Measurements from ENCODE around the gene AQP12B.

The AQP12B gene

DNA sequence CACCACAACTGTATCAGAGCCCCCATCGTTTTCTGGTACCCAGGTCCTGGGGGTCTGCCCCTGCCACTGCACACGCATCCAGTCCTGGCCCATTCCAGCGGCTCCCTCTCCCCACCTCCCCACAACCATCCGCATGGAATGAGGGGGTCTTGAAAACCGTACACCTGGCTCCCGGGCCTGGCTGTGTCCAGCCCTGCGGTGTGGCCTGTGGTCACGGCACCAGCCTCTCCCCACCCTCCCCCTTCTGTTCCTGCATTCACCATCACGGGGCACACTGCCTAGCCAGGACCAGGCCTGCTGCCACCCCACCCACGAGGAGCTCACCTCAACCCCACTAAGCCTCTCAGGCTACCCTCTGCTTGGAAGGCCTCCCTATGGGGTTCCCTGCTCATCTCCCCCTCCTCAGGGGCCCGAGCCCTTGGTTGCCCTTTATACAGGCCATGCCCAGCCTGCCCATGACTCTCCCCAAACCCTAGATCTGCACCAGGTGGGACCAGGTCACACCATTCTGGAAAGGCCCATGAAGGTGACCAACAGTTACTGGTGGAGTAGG, 46.0 kb downstream of the AQP12B start:
- no peak for DNase-seq (ENCODE audit: low read depth in 2 of 2, low spot score in 1 of 2)

DNA sequence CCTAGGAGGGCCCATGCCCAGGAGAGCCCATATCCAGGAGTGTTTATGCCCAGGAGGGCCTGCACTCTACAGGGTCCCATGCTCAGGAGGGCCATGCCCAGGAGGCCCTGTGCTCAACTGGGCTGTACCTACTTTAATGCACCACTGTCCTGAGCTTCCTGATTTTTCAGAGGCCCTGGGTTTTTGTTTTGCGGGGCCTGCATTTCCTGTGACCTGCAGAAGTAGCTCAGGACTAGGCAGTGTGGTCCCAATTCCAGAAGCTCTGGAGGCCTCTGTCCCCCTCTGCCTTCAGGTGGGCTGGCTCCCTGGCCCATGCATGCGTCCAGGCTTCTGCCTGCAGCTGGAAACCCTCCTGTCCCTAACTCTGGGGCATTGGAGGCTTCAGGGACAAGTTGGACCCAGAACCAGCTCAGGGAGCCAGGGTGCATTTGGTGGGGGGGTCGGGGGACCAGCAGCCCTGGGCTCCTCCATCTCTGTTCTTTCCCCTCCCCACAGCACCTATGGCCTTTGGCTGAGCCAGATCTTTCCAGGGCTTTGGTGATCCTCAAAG, 46.6 kb downstream of the AQP12B start:
- no peak for DNase-seq (ENCODE audit: low read depth in 2 of 2, low spot score in 1 of 2)

DNA sequence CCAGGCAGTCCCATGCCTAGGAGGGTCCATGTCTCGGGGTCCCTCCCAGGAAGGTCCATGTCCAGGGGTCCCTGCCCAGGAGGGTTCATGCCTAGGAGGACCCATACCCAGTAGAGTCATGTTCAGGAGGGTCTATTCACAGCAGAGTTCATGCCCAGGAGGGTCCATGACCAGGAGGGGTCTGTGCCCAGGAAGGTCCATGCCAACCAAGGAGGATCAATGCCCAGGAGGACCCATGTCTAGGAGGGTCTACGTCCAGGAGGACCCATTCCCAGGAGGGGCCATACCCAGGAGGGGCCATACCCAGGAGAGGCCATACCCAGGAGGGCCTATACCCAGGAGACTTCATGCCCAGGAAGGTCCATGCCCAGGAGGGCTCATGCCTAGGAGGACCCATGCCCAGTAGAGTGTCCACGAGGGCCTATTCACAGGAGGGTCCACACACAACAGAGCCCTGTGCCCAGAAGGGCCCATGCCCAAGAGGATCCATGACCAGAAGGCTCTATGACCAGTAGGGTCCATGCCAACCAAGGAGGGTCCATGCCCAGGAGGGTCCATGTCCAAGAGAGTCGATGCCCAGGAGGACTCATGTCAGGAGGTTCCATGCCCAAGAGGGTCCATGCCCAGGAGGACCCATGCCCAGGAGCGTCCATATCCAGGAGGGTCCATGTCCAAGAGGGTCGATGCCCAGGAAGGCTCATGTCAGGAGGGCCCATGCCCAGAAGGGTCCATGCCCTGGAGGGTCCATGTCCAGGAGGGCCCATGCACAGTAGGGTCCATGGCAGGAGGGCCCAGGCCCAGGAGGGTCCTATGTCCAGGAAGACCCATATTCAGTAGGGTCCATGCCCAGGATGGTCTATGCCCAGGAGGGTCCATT, 47.3 kb downstream of the AQP12B start:
- no peak for DNase-seq (ENCODE audit: low read depth in 2 of 2, low spot score in 1 of 2)

DNA sequence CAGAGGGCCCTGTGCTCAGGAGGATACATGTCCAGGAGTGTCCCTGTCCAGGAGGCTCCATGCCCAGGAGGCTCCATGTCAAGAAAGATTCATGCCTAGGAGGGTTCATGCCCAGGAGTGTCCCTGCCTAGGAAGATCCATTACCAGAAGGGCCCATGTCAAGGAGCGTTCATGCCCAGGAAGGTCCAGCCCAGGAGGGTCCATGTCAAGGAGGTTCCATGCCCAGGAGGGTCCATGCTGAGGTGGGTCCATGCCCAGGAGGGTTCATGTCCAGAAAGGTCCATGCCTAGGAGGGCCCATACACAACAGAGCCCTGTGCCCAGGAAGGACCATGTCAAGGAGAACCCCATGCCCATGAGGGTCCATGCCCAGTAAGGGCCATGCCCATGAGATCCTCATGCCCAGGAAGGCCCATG, 50.4 kb downstream of the AQP12B start:
- DNase-seq (ENCODE audit: low read depth in 2 of 2, low spot score in 1 of 2), result no peak

DNA sequence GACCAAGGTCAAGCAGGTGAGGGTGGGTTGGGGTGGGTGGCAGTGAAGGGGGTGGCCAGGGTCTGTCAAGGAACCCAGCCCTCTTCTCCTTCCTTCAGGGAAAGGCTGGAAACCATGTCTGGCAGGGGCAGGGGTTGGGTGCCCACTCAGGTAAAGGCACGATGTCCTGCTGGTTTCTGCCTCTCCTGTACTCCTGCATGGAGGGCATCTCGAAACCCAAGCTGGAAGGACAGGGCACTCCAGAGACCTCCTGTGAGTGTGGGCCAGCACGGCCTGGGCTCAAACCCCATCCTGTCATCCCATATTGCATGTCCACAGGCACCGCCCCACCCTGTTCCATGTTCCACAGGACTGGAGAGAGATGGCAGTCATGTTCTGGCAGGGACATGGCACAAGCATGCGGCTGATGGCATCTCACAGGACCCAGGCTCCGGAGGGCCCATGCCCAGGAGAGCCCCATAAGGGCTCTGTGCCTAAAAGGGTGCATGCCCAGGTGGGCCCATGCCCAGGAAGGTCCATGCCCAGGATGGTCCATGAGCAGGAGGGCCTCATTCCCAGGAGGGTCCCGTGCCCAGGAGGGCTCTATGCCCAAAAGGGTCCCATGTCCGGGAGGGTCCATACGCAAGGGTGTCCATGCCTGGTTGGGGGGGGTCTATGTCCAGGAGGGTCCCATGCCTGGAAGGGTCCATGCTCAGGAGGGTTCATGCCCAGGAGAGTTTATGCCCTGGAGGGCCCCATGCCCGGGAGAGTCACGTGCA, 51.0 kb downstream of the AQP12B start:
- no peak for DNase-seq (ENCODE audit: low read depth in 2 of 2, low spot score in 1 of 2)

DNA sequence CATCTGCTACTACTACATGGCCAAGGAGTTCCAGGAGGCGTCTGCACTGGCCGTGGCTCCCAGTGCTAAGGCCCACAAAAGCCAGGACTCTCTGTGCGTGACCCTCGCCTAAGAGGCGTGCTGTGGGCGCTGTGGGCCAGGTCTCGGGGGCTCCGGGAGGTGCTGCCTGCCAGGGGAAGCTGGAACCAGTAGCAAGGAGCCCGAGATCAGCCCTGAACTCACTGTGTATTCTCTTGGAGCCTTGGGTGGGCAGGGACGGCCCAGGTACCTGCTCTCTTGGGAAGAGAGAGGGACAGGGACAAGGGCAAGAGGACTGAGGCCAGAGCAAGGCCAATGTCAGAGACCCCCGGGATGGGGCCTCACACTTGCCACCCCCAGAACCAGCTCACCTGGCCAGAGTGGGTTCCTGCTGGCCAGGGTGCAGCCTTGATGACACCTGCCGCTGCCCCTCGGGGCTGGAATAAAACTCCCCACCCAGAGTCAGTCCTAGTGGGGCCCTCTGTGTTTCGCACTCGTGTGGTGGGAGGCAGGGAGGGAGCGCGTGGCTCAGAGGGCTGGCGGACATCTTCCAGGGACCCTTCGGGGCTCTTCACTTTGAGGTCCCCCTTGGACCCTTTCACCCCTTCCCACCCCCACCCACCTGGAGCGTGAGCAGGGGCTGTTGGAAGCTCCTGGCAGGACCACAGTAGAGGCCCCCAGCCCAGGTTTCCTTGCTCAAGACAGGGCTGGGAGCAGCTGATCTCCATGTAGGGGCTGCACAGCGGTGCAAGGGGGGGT, 51.7 kb downstream of the AQP12B start:
- no peak for DNase-seq (ENCODE audit: low read depth in 2 of 2, low spot score in 1 of 2)

DNA sequence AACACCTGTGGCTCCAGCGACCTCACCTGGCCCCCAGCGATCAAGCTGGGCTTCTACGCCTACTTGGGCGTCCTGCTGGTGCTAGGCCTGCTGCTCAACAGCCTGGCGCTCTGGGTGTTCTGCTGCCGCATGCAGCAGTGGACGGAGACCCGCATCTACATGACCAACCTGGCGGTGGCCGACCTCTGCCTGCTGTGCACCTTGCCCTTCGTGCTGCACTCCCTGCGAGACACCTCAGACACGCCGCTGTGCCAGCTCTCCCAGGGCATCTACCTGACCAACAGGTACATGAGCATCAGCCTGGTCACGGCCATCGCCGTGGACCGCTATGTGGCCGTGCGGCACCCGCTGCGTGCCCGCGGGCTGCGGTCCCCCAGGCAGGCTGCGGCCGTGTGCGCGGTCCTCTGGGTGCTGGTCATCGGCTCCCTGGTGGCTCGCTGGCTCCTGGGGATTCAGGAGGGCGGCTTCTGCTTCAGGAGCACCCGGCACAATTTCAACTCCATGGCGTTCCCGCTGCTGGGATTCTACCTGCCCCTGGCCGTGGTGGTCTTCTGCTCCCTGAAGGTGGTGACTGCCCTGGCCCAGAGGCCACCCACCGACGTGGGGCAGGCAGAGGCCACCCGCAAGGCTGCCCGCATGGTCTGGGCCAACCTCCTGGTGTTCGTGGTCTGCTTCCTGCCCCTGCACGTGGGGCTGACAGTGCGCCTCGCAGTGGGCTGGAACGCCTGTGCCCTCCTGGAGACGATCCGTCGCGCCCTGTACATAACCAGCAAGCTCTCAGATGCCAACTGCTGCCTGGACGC, 52.5 kb downstream of the AQP12B start:
- no peak for DNase-seq (ENCODE audit: low read depth in 2 of 2, low spot score in 1 of 2)

DNA sequence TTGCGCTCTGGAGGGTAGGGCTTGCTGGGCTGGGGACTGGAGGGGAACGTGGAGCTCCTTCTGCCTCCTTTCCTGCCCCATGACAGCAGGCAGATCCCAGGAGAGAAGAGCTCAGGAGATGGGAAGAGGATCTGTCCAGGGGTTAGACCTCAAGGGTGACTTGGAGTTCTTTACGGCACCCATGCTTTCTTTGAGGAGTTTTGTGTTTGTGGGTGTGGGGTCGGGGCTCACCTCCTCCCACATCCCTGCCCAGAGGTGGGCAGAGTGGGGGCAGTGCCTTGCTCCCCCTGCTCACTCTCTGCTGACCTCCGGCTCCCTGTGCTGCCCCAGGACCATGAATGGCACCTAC, 53.1 kb downstream of the AQP12B start:
- no peak for DNase-seq (ENCODE audit: low read depth in 2 of 2, low spot score in 1 of 2)

DNA sequence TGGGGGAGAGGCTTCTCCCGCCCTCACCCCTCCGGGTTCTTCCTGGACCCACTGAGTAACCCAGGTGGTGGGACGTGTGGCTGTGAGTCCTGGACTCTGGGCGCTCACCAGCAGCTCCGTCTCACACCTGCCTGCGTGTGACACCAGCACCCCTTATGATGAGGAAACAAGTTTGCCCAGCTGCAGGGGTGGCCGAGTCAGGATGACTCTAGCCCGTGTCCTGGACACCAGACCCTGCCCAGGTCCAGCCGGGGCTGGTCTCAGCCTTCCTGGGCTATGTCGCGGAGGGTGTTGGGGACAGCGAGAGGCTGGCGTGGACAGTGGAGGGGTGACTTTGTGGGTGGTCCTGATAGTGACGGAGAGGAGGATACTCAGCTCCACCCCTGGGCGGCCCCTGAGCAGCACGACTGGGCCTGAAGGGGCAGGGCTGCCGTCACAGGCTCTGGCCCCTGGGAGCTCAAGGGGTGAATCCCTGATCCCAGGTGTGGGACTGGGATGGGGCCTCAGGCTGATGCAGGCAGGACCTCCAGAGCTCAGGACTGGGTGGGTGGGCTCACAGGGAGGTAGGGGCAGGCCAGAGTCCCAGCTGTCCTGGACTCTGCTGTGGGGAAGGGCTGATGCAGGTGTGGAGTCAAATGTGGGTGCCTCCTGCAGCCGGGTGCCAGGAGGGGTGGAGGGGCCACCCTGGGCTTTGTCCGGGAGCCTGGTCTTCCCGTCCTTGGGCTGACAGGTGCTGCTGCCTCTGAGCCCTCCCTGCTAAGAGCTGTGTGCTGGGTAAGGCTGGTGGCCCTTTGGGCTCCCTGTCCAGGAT, 53.7 kb downstream of the AQP12B start:
- no peak for DNase-seq (ENCODE audit: low read depth in 2 of 2, low spot score in 1 of 2)

DNA sequence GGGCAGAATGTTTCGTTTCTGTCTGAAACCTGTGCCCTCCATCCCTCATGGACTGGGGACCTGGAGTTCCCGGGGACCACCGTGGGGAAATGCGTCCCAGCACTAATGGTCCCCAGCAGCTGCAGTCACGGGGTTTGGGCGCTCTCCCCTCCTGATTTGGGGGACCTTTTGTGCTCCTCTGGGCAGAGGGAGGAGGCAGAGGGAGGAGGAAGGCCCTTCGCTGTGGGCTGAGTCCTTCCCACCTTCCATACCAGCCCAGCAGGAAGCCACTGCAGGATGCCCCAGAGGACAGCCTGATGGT, 54.2 kb downstream of the AQP12B start:
- DNase-seq (ENCODE audit: low read depth in 2 of 2, low spot score in 1 of 2), result no peak

DNA sequence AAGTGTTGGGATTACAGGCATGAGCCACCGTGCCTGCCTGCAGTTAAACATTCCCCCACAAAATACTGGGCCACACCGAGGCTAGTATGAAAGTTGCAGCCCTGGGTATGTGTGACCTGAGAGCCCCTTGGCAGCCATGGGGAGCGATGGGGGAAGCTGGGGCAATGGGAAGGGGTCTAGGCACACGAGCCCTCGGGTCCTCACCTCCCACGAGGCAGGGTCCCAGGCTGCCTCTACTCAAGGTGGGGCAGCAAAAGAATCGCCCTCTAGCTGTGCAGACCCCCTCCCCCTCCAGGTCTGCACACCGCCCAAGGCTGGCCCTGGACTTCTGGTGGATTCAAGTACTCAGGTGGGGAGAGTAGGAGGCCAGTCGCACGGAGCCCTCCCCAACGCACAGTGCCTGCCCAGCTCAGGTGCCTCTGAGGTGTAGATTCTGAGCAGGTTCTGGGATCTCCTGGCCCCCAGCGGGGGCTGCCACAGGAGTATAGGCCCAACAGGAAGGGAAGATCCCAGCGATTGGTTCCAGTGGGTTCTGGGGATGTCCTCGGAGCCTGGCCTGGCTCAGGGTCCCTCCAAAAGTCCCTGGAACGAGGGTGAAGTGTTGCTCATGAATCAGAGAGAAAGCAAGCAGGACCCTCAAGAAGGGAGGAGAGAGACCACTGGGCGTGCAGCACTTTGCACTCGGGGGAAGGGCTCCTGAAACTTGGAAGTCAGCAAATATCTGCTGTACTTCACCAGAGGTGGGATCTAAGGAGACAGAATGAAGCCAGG, 54.8 kb downstream of the AQP12B start:
- no peak for DNase-seq (ENCODE audit: low read depth in 2 of 2, low spot score in 1 of 2)

DNA sequence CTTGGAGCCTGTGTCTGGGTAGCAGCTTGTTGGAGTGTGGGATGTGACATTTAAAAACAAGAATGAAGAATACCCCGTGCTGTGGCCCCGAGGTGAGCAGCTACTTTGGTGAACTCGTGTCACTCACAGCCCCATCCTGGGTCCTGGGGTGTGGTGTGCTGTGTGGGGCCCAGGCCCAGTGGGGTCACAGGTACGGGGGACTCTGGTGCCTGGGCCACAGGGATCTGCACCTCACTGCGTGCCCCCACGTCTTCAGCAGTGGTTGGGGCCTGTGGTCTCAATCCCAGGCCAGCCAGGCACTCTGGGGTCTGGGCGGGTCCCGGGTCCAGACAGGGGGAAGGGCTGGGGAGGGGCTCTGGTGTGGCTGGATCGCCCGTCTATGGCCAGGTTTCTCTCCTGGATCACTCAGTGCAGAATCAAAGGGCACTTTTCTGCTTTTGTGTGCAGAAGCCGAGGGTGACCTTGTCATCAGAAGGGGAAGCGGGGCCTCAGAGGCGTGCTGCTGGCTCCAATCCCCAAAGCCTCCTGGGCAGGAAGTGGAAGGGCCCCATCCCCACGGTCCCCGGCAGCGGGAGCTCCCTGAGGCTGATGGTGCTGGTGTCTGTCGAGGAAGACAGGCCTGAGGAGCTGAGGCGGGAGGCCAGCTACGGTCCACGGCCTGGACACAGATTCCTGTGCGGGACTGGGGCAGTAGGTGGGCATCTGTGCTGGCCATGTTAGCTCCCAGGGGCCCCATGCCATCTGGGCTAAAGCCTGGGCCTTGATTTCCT, 56.0 kb downstream of the AQP12B start:
- no peak for DNase-seq (ENCODE audit: low read depth in 2 of 2, low spot score in 1 of 2)
